GM13977 (cell line): ENCODE results near the gene INO80D.
"Not testable (repeated sequence)": the region's sequence is repeated elsewhere in the genome, so short reads cannot be mapped to it uniquely, and the experiment has no call there.

Experiments used
- DNase-seq: peaks from one replicate; pipeline ENCODE4 v3.0.0; 2012; ENCODE audit warnings: low spot score
- CTCF ChIP-seq: IDR thresholded peaks from 2 replicates; pipeline ENCODE4 v1.5.1; 2012; ENCODE audit warnings: mild to moderate bottlenecking, control low read depth; ENCODE audit not compliant: insufficient read depth; ENCODE audit errors: extremely low read depth, missing control alignments
- in situ Hi-C: fragments of 300-500 bp; cut with MboI; formaldehyde crosslinking; loops from one replicate; pipeline ENCODE4 v1.12.0; 2022; ENCODE audit warnings: low sequenced_read_pairs, low pct_unique_long_range_greater_than_20kb, mixed read lengths, inconsistent platforms; ENCODE audit not compliant: unreplicated experiment

INO80D gene

GRCh38 chr2:206112108-206112507, 26.1 kb upstream of the INO80D start:
- in situ Hi-C loops, result no loop called here
- DNase-seq, result no peak
- TF ChIP-seq CTCF, result no peak

GRCh38 chr2:206108713-206109112, 22.7 kb upstream of the INO80D start:
- DNase-seq, result no peak
- TF ChIP-seq CTCF, result no peak
- in situ Hi-C loops, result no loop called here

- in situ Hi-C loops, result no loop called here
- DNase-seq, result no peak
- no peak for TF ChIP-seq CTCF
Measured at GRCh38 chr2:206105541-206105940, 19.6 kb upstream of the INO80D start.

GRCh38 chr2:206105038-206105437, 19.1 kb upstream of the INO80D start:
- DNase-seq, result no peak
- in situ Hi-C loops, result no loop called here
- no peak for TF ChIP-seq CTCF

GRCh38 chr2:206098872-206099271, 12.9 kb upstream of the INO80D start:
- DNase-seq, result not testable (repeated sequence)

GRCh38 chr2:206098471-206098870, 12.5 kb upstream of the INO80D start:
- in situ Hi-C loops, result no loop called here
- DNase-seq, result no peak
- TF ChIP-seq CTCF, result no peak

More at GRCh38 chr2:206098872-206099271, 12.9 kb upstream of the INO80D start:
- in situ Hi-C loops, result not testable (repeated sequence)

GRCh38 chr2:206096876-206097275, 10.9 kb upstream of the INO80D start:
- in situ Hi-C loops, result no loop called here
- DNase-seq, result no peak
- TF ChIP-seq CTCF, result no peak
